Urinary bladder (tissue), 4 donors: ENCODE measurements around the gene TMEM242. TPM values are rescaled to one million over a fixed set of nuclear protein-coding genes. Genes with fewer than 3 reads are reported as not detected.
"Not testable (repeated sequence)": the region's sequence is repeated elsewhere in the genome, so short reads cannot be mapped to it uniquely, and the experiment has no call there.

ENCODE experiments used
- DNase-seq: peaks from one replicate; pipeline ENCODE4 v3.0.0-alpha.2; 2015; ENCODE audit errors: extremely low spot score
- H3K27ac ChIP-seq: one replicate; pipeline ENCODE4 v1.5.1; 2013; ENCODE audit warnings: low read depth, mild to moderate bottlenecking, moderate library complexity
- H3K36me3 ChIP-seq: one replicate; pipeline ENCODE4 v1.6.1; 2013; ENCODE audit warnings: mild to moderate bottlenecking, moderate library complexity; ENCODE audit not compliant: insufficient read depth
- H3K4me1 ChIP-seq: one replicate; pipeline ENCODE4 v1.6.1; 2013; ENCODE audit warnings: mild to moderate bottlenecking, moderate library complexity; ENCODE audit not compliant: insufficient read depth
- H3K4me3 ChIP-seq: one replicate; pipeline ENCODE4 v1.5.1; 2013; ENCODE audit warnings: low read depth, low read length
- WGBS: extraction: QIAGEN DNeasy Blood & Tissue Kit; methylation state at CpG from one replicate; pipeline ENCODE4 v1.1.7; 2013; 5-methylcytosine and 5-hydroxymethylcytosine counted together
- polyA plus RNA-seq: library from polyadenylated mRNA; stranded (reverse); fragments of 200-250 nt; gene quantifications from one replicate; pipeline ENCODE4 v1.2.3, GENCODE V29; 2013
- total RNA-seq: library from RNA; depleted of rRNA; stranded (reverse); fragments of >200 nt; gene quantifications from one replicate; pipeline ENCODE4 v1.2.3, GENCODE V29; 2014
- donor health status: healthy with polysubstance abuse.
- donor health status: healthy.

TMEM242 gene
- total and polyA plus RNA-seq, 2 donors = 9.6 to 12.1 TPM

DNA sequence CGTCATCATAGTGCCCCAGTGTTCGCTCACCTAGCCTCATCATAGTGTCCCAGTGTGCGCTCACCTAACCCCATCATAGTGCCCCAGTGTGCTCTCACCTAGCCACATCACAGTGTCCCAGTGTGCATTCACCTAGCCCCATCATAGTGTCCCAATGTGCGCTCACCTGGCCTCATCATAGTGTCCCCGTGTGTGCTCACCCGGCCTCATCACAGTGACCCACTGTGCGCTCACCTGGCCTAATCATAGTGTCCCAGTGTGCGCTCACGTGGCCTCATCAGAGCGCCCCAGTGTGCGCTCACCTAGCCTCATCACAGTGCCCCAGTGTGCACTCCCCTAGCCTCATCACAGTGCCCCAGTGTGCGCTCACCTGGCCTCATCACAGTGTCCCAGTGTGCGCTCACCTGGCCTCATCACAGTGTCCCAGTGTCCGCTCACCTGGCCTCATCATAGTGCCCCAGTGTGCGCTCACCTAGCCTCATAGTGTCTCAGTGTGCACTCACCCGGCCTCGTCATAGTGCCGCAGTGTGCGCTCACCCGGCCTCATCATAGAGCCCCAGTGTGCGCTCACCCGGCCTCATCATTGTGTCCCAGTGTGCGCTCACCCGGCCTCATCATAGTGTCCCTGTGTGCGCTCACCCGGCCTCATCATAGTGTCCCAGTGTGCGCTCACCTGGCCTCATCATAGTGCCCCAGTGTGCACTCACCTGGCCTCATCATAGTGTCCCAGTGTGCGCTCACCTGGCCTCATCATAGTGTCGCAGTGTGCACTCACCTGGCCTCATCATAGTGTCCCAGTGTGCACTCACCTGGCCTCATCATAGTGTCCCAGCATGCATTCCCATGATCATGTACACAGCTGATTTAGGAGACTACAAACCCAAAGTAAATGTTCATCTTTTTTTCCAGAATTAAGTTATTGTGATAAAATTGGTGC, 9.5 kb downstream of the TMEM242 start:
- Histone ChIP-seq H3K27ac (no peak overlapping the region), H3K36me3 (peaks cover 3% of the 10 kb centered on the region), H3K4me3 (no peak overlapping the region), H3K4me1 (no peaks in the 10 kb centered on the region)
- 87% methylated on average over 29 of the region's 29 CpGs for WGBS
- no peak for DNase-seq

- H3K4me3 ChIP-seq = no peak overlapping the region
- H3K36me3 ChIP-seq = no peaks in the 10 kb centered on the region
- WGBS = 74% methylated on average over 9 of the region's 9 CpGs
- DNase-seq = no peak
- H3K27ac ChIP-seq = no peak overlapping the region
- no peaks in the 10 kb centered on the region for H3K4me1 ChIP-seq
These were observed 10.6 kb downstream of the TMEM242 start for GRCh38 chr6:157312757-157313156.

- not testable (repeated sequence) for DNase-seq, H3K4me3 ChIP-seq, H3K27ac ChIP-seq, H3K4me1 ChIP-seq, H3K36me3 ChIP-seq
- 88% methylated on average over 5 of the region's 5 CpGs for WGBS
These were observed 12.6 kb downstream of the TMEM242 start for GRCh38 chr6:157310693-157311092.

DNA sequence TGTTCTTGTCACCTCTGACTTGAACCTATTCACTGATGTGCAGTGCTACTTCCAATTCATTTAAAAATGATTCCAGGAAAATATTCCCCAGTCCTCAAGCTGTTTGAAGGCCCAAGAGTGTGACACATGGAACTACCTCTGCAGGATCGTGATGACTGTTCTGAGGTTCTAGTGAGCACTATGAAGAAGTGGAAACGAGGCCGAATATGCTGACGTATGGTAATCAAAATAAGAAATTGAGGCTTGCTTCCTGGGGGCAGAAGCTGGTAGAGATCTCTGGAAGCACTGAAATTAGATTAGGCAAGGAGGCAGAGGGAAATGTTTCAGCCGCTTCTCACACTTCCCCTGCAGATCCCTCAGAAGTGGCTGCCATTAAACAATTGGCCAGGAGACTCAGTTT, 15.7 kb downstream of the TMEM242 start:
- DNase-seq = no peak
- Histone ChIP-seq H3K4me3 (no peak overlapping the region), H3K4me1 (no peaks in the 10 kb centered on the region), H3K27ac (no peak overlapping the region), H3K36me3 (no peaks in the 10 kb centered on the region)
- 94% methylated on average over 5 of the region's 5 CpGs for WGBS

DNA sequence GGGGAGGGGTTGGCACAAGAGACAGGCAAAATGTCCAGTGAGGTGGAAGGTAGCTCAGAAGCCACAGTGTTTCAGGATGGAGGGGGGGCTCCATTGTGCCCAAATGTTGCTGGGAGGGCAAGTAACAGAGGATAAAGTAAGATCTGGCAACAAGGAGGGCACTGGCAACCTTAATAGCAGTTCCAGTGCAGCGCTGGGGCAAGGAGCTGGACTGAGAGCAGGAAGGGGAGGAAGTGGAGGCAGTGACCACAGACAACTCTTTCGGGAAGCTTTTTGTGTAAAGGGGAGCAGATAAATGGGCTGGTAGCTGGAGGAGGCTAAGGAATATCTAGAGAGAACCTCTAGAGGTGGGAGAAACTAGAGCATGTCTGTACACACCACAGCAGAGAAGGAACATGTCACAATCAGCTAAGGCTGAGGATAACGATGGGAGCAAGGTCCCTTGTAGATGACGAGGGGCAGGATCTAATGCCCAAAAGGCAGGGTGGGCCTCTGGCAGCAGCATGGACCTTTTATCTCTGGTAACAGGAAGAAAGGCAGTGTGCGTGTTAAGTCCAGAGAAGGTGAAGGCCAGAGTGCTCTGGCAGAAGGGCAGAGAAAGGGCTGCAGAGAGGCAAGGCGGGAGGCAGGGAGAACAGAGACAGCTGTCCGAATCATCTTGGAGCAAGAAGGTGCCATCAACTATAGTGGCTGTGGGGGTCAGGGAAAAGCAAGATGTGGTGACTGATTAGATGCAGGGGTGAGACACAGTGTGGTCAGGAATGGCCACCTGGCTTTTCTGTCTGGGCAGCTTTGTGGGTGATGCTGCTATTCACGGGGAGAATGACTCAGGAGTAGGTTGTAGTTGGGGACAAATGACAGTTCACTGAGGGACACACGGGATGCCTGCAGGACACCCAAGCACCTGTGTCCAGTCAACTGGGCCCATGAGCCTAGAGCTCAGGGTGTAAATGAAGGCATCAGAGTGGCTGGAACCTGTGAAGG, 17.4 kb downstream of the TMEM242 start:
- no peak overlapping the region for H3K27ac ChIP-seq
- H3K4me3 ChIP-seq = no peak overlapping the region
- H3K4me1 ChIP-seq = no peaks in the 10 kb centered on the region
- 79% methylated on average over 9 of the region's 9 CpGs for WGBS
- DNase-seq = no peak
- H3K36me3 ChIP-seq = no peaks in the 10 kb centered on the region

- no peak for DNase-seq
- WGBS = 64% methylated on average over 12 of the region's 12 CpGs
- H3K27ac ChIP-seq = no peak overlapping the region
- no peak overlapping the region for H3K4me3 ChIP-seq
- no peaks in the 10 kb centered on the region for H3K36me3 ChIP-seq
- no peaks in the 10 kb centered on the region for H3K4me1 ChIP-seq
These were observed 18.2 kb downstream of the TMEM242 start for GRCh38 chr6:157304899-157305663.

GRCh38 chr6:157302736-157303135, 20.6 kb downstream of the TMEM242 start:
- no peaks in the 10 kb centered on the region for H3K36me3 ChIP-seq
- H3K27ac ChIP-seq = no peak overlapping the region
- 86% methylated on average over 4 of the region's 4 CpGs for WGBS
- no peak overlapping the region for H3K4me3 ChIP-seq
- no peaks in the 10 kb centered on the region for H3K4me1 ChIP-seq
- no peak for DNase-seq

GRCh38 chr6:157300436-157300835, 22.9 kb downstream of the TMEM242 start:
- DNase-seq = no peak
- no peaks in the 10 kb centered on the region for H3K4me1 ChIP-seq
- WGBS = 94% methylated on average over 12 of the region's 12 CpGs
- H3K36me3 ChIP-seq = no peaks in the 10 kb centered on the region
- no peak overlapping the region for H3K4me3 ChIP-seq
- no peak overlapping the region for H3K27ac ChIP-seq

GRCh38 chr6:157300006-157300405, 23.3 kb downstream of the TMEM242 start:
- H3K36me3 ChIP-seq = no peaks in the 10 kb centered on the region
- WGBS = 98% methylated on average over 20 of the region's 20 CpGs
- no peaks in the 10 kb centered on the region for H3K4me1 ChIP-seq

GRCh38 chr6:157298216-157298724, 25.0 kb downstream of the TMEM242 start:
- Histone ChIP-seq H3K27ac (no peak overlapping the region), H3K4me1 (no peaks in the 10 kb centered on the region), H3K4me3 (no peak overlapping the region), H3K36me3 (no peaks in the 10 kb centered on the region)
- WGBS = 63% methylated on average over 9 of the region's 9 CpGs
- DNase-seq = no peak

More at GRCh38 chr6:157300006-157300405, 23.3 kb downstream of the TMEM242 start:
- DNase-seq = no peak
- no peak overlapping the region for H3K4me3 ChIP-seq
- H3K27ac ChIP-seq = no peak overlapping the region

DNA sequence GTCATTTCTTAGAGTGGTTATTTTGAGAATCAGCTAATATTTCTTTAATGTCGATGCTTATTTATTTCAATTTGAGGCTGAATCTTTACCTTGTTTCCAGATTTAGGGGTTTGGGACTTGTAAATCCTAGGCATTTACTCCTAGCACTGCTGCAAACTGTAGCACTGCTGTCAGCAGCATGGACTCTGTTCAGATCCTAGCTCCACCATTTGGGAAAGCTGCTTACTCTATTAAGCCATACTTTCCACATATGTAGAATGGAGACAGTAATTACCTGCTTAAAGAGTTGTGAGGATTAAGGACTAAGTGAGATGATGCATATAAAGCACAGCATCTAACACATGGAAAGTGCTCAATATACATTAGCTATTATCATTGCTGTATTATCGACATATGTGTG, 28.7 kb downstream of the TMEM242 start:
- H3K36me3 ChIP-seq = no peaks in the 10 kb centered on the region
- no peak overlapping the region for H3K4me3 ChIP-seq
- no peak overlapping the region for H3K27ac ChIP-seq
- H3K4me1 ChIP-seq = no peaks in the 10 kb centered on the region
- DNase-seq = no peak
- 82% methylated on average over 2 of the region's 2 CpGs for WGBS

GRCh38 chr6:157293780-157294179, 29.5 kb downstream of the TMEM242 start:
- H3K4me3 ChIP-seq = no peak overlapping the region
- no peaks in the 10 kb centered on the region for H3K36me3 ChIP-seq
- over 99% methylated on average over 6 of the region's 6 CpGs for WGBS
- DNase-seq = no peak
- no peak overlapping the region for H3K27ac ChIP-seq
- no peaks in the 10 kb centered on the region for H3K4me1 ChIP-seq

- no peak overlapping the region for H3K27ac ChIP-seq
- DNase-seq = no peak
- no peak overlapping the region for H3K4me3 ChIP-seq
- no peaks in the 10 kb centered on the region for H3K4me1 ChIP-seq
- WGBS = 82% methylated on average over 1 of the region's 1 CpG
- no peaks in the 10 kb centered on the region for H3K36me3 ChIP-seq
These were observed 31.1 kb downstream of the TMEM242 start for GRCh38 chr6:157292202-157292601.
